ENCODE measurements around the gene NKX2-2.

DNA sequence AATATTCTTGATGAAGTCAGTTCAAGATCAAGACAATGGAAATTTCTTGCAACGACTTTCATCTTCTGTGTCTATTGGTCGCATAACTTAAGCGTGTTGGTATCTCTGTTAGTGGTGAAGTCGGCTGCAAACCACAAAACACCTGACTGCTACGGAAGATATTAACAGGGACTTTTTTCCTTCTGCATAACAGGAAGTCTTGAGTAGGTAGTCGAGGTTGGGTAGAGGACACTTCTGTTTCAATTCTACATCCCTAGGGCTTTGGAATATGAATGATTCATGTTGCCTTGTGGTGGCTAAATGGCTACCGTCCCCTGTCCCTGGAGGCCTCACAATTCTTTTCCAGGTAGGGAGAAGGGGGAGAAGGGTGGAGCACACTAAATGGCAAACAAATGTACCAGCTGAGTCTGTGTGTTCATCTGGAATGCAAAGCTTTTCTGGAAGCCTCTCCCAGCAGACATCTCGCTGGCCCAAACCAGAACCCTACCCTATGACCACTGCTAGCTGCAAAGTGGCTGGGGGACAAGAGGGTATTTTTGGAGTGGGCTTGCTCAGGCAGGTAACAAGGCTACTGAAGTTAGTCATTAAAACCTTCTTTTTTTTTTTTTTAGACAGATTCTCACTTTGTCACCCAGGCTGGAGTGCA lies 34.6 kb upstream of the NKX2-2 start:
- no peak for TF ChIP-seq RAD21 (IDR thresholded peaks at IDR 0.05; ENCODE audit: low read length)
- TF ChIP-seq, protein P1, sequence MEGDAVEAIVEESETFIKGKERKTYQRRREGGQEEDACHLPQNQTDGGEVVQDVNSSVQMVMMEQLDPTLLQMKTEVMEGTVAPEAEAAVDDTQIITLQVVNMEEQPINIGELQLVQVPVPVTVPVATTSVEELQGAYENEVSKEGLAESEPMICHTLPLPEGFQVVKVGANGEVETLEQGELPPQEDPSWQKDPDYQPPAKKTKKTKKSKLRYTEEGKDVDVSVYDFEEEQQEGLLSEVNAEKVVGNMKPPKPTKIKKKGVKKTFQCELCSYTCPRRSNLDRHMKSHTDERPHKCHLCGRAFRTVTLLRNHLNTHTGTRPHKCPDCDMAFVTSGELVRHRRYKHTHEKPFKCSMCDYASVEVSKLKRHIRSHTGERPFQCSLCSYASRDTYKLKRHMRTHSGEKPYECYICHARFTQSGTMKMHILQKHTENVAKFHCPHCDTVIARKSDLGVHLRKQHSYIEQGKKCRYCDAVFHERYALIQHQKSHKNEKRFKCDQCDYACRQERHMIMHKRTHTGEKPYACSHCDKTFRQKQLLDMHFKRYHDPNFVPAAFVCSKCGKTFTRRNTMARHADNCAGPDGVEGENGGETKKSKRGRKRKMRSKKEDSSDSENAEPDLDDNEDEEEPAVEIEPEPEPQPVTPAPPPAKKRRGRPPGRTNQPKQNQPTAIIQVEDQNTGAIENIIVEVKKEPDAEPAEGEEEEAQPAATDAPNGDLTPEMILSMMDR (conservative IDR thresholded peaks at IDR 0.05; ENCODE audit: low read depth, low read length), result no peak
- TF ChIP-seq RFX5 (IDR thresholded peaks at IDR 0.05; ENCODE audit: low read depth, low read length), result no peak
- TF ChIP-seq SMC3 (IDR thresholded peaks at IDR 0.05; ENCODE audit: low read depth, low read length), result no peak
- TF ChIP-seq BHLHE40 (IDR thresholded peaks at IDR 0.05; ENCODE audit: low read depth, low read length), result no peak
- TF ChIP-seq POLR2A (IDR thresholded peaks at IDR 0.05; ENCODE audit: low read depth, low read length), result no peak
